A549 (cell line): ENCODE data around the gene SFI1.

ENCODE experiments used
- CEBPB ChIP-seq, 2 experiments: fragments of >200 bp in 1 of 2; sonication (Bioruptor Twin) in 1 of 2; formaldehyde crosslinking in 1 of 2; IDR thresholded peaks; 2 replicates each; pipeline ENCODE4 v1.6.1; 2012 to 2016
- CTCF ChIP-seq: fragments of >200 bp; sonication (Bioruptor Twin); formaldehyde crosslinking; IDR thresholded peaks from 3 replicates; pipeline ENCODE4 v1.5.1; 2016

DNA sequence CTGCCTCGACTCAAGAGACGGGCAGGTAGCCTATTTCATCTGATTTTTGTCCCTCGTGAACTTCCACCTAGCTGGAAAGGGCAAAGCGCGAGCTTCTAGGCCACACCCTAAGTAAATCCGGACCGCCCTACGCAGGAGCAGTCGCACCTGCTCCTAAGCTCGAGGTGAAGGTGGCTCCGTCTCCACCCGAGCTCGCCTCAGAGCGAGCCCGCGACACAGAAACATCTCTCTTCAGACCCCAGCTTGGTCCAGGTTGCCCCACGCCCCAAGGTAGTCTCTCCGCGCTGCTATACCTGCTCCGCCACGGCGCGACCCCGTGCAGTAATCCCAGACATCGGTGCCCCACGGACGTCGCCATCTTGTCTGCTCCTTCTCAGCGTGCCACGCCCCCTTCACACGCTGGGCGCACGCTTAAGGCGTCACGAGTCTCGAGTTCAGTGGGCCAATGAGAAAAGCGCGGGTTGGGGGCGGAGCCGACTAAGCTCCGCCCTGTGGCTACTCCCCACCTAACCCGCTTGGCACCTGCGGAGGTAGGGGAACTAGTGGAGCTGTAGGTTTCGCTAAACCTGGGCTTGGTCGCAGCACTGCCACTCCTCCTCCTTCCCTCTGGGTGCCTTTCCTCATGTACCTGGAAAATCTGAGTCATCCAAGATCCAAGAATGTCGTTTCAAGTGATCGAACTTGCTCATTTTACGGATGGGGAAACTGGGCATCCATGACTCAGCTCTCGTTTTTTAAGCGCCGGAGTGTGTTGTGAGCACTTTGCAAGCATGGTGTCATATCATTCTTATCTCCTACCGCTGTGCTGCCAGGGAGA is 165.7 kb downstream of the SFI1 start, which contains the start of gene PISD:
- TF ChIP-seq CEBPB (IDR thresholded peaks at IDR 0.05) (no peak), CTCF (no peak)
